ENCODE measurements around the gene GSTT2.

- TF ChIP-seq CTCF (IDR thresholded peaks at IDR 0.05; ENCODE audit: low read length) (no peak), EZH2 (IDR thresholded peaks at IDR 0.05; ENCODE audit: borderline replicate concordance, low read length) (no peak)
These were observed 29.5 kb downstream of the GSTT2 start for GRCh38 chr22:24009227-24010017.
